Measurements from ENCODE around the gene GSX1. TPM values are rescaled to one million over a fixed set of nuclear protein-coding genes. Genes with fewer than 3 reads are reported as not detected.

The GSX1 gene
- total and polyA plus RNA-seq, 2 donors = 0.19 to 0.37 TPM

- Histone ChIP-seq H3K27ac (ENCODE audit: low read depth in 1 of 2, low read length in 1 of 2) (no peak overlapping the region), H3K4me3 (ENCODE audit: low read length in 2 of 2) (no peak overlapping the region), H3K27me3 (ENCODE audit: control insufficient read depth in 2 of 2, insufficient read depth in 1 of 2, low read length in 1 of 2) (peaks cover 58 to 80% of the 10 kb centered on the region in 2 donors), H3K4me1 (ENCODE audit: control insufficient read depth in 2 of 2, insufficient read depth in 2 of 2, low read length in 2 of 2) (peaks cover 0 to 2% of the 10 kb centered on the region in 2 donors), H3K9me3 (ENCODE audit: control insufficient read depth in 2 of 2, insufficient read depth in 1 of 2, low read length in 1 of 2) (no peaks in the 10 kb centered on the region), H3K36me3 (ENCODE audit: control insufficient read depth in 2 of 2, insufficient read depth in 2 of 2, low read length in 1 of 2) (no peaks in the 10 kb centered on the region)
- peak in 1 of 9 donors; percentile 15 for DNase-seq (ENCODE audit: low read depth in 6 of 9, low spot score in 9 of 9)
- WGBS = 6% methylated on average over 17 of the region's 17 CpGs
These were observed 30.1 kb downstream of the GSX1 start for GRCh38 chr13:27822258-27822872.

DNA sequence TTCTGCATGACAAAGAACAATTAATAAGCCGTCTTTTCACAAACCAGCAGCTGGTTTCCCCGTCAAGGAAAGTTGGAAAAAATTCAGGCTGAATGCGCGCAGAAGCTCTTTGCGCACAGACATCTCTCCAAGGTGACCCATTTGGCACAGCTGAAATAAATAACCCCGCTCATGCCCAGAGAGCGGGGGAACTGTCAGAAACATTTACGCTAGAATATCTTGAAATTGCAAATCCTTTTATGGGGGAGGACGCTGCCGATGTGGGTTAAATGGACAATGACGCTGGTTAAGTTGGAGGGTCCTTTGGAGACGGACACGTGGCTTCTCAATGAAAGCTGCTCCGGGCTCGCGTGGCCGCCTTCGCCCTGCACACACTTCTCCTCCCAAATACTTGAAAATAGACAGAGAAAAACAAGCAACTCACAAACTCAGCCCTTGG, 30.6 kb downstream of the GSX1 start:
- Histone ChIP-seq H3K27me3 (ENCODE audit: control insufficient read depth in 2 of 2, insufficient read depth in 1 of 2, low read length in 1 of 2) (peaks cover 58 to 85% of the 10 kb centered on the region in 2 donors), H3K36me3 (ENCODE audit: control insufficient read depth in 2 of 2, insufficient read depth in 2 of 2, low read length in 1 of 2) (no peaks in the 10 kb centered on the region), H3K9me3 (ENCODE audit: control insufficient read depth in 2 of 2, insufficient read depth in 1 of 2, low read length in 1 of 2) (no peaks in the 10 kb centered on the region), H3K4me1 (ENCODE audit: control insufficient read depth in 2 of 2, insufficient read depth in 2 of 2, low read length in 2 of 2) (peaks cover 0 to 2% of the 10 kb centered on the region in 2 donors), H3K4me3 (ENCODE audit: low read length in 2 of 2) (no peak overlapping the region), H3K27ac (ENCODE audit: low read depth in 1 of 2, low read length in 1 of 2) (no peak overlapping the region)
- DNase-seq (ENCODE audit: low read depth in 6 of 9, low spot score in 9 of 9) = no peak
- WGBS = 5% methylated on average over 18 of the region's 18 CpGs

- peaks cover 0 to 2% of the 10 kb centered on the region in 2 donors for H3K4me1 ChIP-seq (ENCODE audit: control insufficient read depth in 2 of 2, insufficient read depth in 2 of 2, low read length in 2 of 2)
- no peaks in the 10 kb centered on the region for H3K36me3 ChIP-seq (ENCODE audit: control insufficient read depth in 2 of 2, insufficient read depth in 2 of 2, low read length in 1 of 2)
- 8% methylated on average over 3 of the region's 3 CpGs for WGBS
- peaks cover 57 to 95% of the 10 kb centered on the region in 2 donors for H3K27me3 ChIP-seq (ENCODE audit: control insufficient read depth in 2 of 2, insufficient read depth in 1 of 2, low read length in 1 of 2)
- H3K4me3 ChIP-seq (ENCODE audit: low read length in 2 of 2) = no peak overlapping the region
- no peaks in the 10 kb centered on the region for H3K9me3 ChIP-seq (ENCODE audit: control insufficient read depth in 2 of 2, insufficient read depth in 1 of 2, low read length in 1 of 2)
- H3K27ac ChIP-seq (ENCODE audit: low read depth in 1 of 2, low read length in 1 of 2) = no peak overlapping the region
- no peak for DNase-seq (ENCODE audit: low read depth in 6 of 9, low spot score in 9 of 9)
These were observed 31.8 kb downstream of the GSX1 start for GRCh38 chr13:27824121-27824520.

- no peaks in the 10 kb centered on the region for H3K9me3 ChIP-seq (ENCODE audit: control insufficient read depth in 2 of 2, insufficient read depth in 1 of 2, low read length in 1 of 2)
- 22% methylated on average over 5 of the region's 5 CpGs for WGBS
- no peak for DNase-seq (ENCODE audit: low read depth in 6 of 9, low spot score in 9 of 9)
- H3K4me1 ChIP-seq (ENCODE audit: control insufficient read depth in 2 of 2, insufficient read depth in 2 of 2, low read length in 2 of 2) = peaks cover 0 to 6% of the 10 kb centered on the region in 2 donors
- H3K36me3 ChIP-seq (ENCODE audit: control insufficient read depth in 2 of 2, insufficient read depth in 2 of 2, low read length in 1 of 2) = no peaks in the 10 kb centered on the region
- H3K4me3 ChIP-seq (ENCODE audit: low read length in 2 of 2) = no peak overlapping the region
- H3K27me3 ChIP-seq (ENCODE audit: control insufficient read depth in 2 of 2, insufficient read depth in 1 of 2, low read length in 1 of 2) = peaks cover 53 to 92% of the 10 kb centered on the region in 2 donors
- H3K27ac ChIP-seq (ENCODE audit: low read depth in 1 of 2, low read length in 1 of 2) = no peak overlapping the region
These were observed 32.8 kb downstream of the GSX1 start for GRCh38 chr13:27825072-27825471.

GRCh38 chr13:27826379-27827353, 34.4 kb downstream of the GSX1 start:
- Histone ChIP-seq H3K36me3 (ENCODE audit: control insufficient read depth in 2 of 2, insufficient read depth in 2 of 2, low read length in 1 of 2) (no peaks in the 10 kb centered on the region), H3K27me3 (ENCODE audit: control insufficient read depth in 2 of 2, insufficient read depth in 1 of 2, low read length in 1 of 2) (peaks cover 44 to 85% of the 10 kb centered on the region in 2 donors), H3K4me3 (ENCODE audit: low read length in 2 of 2) (no peak overlapping the region), H3K9me3 (ENCODE audit: control insufficient read depth in 2 of 2, insufficient read depth in 1 of 2, low read length in 1 of 2) (no peaks in the 10 kb centered on the region), H3K4me1 (ENCODE audit: control insufficient read depth in 2 of 2, insufficient read depth in 2 of 2, low read length in 2 of 2) (peaks cover 0 to 7% of the 10 kb centered on the region in 2 donors), H3K27ac (ENCODE audit: low read depth in 1 of 2, low read length in 1 of 2) (no peak overlapping the region)
- DNase-seq (ENCODE audit: low read depth in 6 of 9, low spot score in 9 of 9) = peak; percentile 44 to 78 (median 58)
- 15% methylated on average over 30 of the region's 30 CpGs for WGBS

GRCh38 chr13:27827646-27828045, 35.4 kb downstream of the GSX1 start:
- no peak overlapping the region for H3K4me3 ChIP-seq (ENCODE audit: low read length in 2 of 2)
- H3K9me3 ChIP-seq (ENCODE audit: control insufficient read depth in 2 of 2, insufficient read depth in 1 of 2, low read length in 1 of 2) = no peaks in the 10 kb centered on the region
- no peak for DNase-seq (ENCODE audit: low read depth in 6 of 9, low spot score in 9 of 9)
- peaks cover 0 to 7% of the 10 kb centered on the region in 2 donors for H3K4me1 ChIP-seq (ENCODE audit: control insufficient read depth in 2 of 2, insufficient read depth in 2 of 2, low read length in 2 of 2)
- H3K27ac ChIP-seq (ENCODE audit: low read depth in 1 of 2, low read length in 1 of 2) = no peak overlapping the region
- H3K27me3 ChIP-seq (ENCODE audit: control insufficient read depth in 2 of 2, insufficient read depth in 1 of 2, low read length in 1 of 2) = peaks cover 35 to 77% of the 10 kb centered on the region in 2 donors
- no peaks in the 10 kb centered on the region for H3K36me3 ChIP-seq (ENCODE audit: control insufficient read depth in 2 of 2, insufficient read depth in 2 of 2, low read length in 1 of 2)
- 87% methylated on average over 4 of the region's 4 CpGs for WGBS

GRCh38 chr13:27830010-27830409, 37.7 kb downstream of the GSX1 start:
- 2% methylated on average over 25 of the region's 25 CpGs for WGBS
- Histone ChIP-seq H3K27ac (ENCODE audit: low read depth in 1 of 2, low read length in 1 of 2) (no peak overlapping the region), H3K9me3 (ENCODE audit: control insufficient read depth in 2 of 2, insufficient read depth in 1 of 2, low read length in 1 of 2) (no peaks in the 10 kb centered on the region), H3K36me3 (ENCODE audit: control insufficient read depth in 2 of 2, insufficient read depth in 2 of 2, low read length in 1 of 2) (no peaks in the 10 kb centered on the region), H3K4me1 (ENCODE audit: control insufficient read depth in 2 of 2, insufficient read depth in 2 of 2, low read length in 2 of 2) (peaks cover 0 to 7% of the 10 kb centered on the region in 2 donors), H3K27me3 (ENCODE audit: control insufficient read depth in 2 of 2, insufficient read depth in 1 of 2, low read length in 1 of 2) (peaks cover 14 to 61% of the 10 kb centered on the region in 2 donors), H3K4me3 (ENCODE audit: low read length in 2 of 2) (peak overlapping the region in 1 of 2 donors; percentile 25)
- DNase-seq (ENCODE audit: low read depth in 6 of 9, low spot score in 9 of 9) = peak in 7 of 9 donors; percentile 8 to 58 (median 40)

DNA sequence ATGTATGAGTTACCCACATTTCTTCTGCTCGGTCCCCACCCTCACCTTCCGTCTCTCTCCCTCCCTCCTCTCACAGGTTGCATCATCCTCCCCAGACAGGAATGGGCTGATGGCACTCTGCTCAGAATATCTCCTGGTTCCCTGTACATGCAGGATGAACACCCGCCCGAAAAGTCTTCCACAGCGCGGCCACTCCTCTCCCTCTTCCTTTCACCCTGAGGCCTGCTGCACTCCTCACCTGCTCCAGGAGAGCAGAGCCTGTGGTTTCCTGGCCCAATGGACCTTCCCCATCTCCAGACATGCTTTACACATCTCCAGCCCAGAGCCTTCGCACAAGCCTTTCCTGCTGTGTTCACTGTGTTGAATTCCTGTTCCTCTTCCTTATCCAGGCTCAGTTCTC, 40.9 kb downstream of the GSX1 start:
- Histone ChIP-seq H3K4me1 (ENCODE audit: control insufficient read depth in 2 of 2, insufficient read depth in 2 of 2, low read length in 2 of 2) (peaks cover 0 to 4% of the 10 kb centered on the region in 2 donors), H3K9me3 (ENCODE audit: control insufficient read depth in 2 of 2, insufficient read depth in 1 of 2, low read length in 1 of 2) (no peaks in the 10 kb centered on the region), H3K27ac (ENCODE audit: low read depth in 1 of 2, low read length in 1 of 2) (no peak overlapping the region), H3K4me3 (ENCODE audit: low read length in 2 of 2) (no peak overlapping the region), H3K27me3 (ENCODE audit: control insufficient read depth in 2 of 2, insufficient read depth in 1 of 2, low read length in 1 of 2) (peaks cover 13 to 33% of the 10 kb centered on the region in 2 donors), H3K36me3 (ENCODE audit: control insufficient read depth in 2 of 2, insufficient read depth in 2 of 2, low read length in 1 of 2) (no peaks in the 10 kb centered on the region)
- DNase-seq (ENCODE audit: low read depth in 6 of 9, low spot score in 9 of 9) = no peak
- WGBS = 87% methylated on average over 7 of the region's 7 CpGs

DNA sequence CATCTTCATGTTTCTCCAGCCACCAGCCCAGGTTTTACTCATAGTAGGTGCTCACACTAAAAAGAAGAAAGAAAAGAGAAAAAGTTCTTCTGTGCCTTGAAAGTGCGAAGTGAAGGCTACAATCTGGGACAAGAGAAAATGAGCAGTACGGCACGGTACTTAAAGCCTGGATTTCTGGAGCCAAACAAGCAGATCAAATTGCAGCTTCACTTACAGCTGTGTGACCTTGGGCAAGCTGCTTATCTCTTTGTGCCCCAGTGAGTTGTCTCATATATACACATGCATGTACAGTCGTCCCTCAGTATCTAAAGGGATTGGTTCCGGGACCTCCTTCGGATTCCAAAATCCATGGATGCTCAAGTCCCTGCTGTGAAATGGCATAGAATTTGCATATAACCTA, 41.8 kb downstream of the GSX1 start:
- Histone ChIP-seq H3K36me3 (ENCODE audit: control insufficient read depth in 2 of 2, insufficient read depth in 2 of 2, low read length in 1 of 2) (no peaks in the 10 kb centered on the region), H3K9me3 (ENCODE audit: control insufficient read depth in 2 of 2, insufficient read depth in 1 of 2, low read length in 1 of 2) (no peaks in the 10 kb centered on the region), H3K4me1 (ENCODE audit: control insufficient read depth in 2 of 2, insufficient read depth in 2 of 2, low read length in 2 of 2) (peaks cover 0 to 4% of the 10 kb centered on the region in 2 donors), H3K27ac (ENCODE audit: low read depth in 1 of 2, low read length in 1 of 2) (no peak overlapping the region), H3K27me3 (ENCODE audit: control insufficient read depth in 2 of 2, insufficient read depth in 1 of 2, low read length in 1 of 2) (peaks cover 11 to 26% of the 10 kb centered on the region in 2 donors), H3K4me3 (ENCODE audit: low read length in 2 of 2) (no peak overlapping the region)
- WGBS = 84% methylated on average over 6 of the region's 6 CpGs
- no peak for DNase-seq (ENCODE audit: low read depth in 6 of 9, low spot score in 9 of 9)

All from thymus (tissue), 11 donors.